Coronary artery (tissue), 2 donors: Measurements from ENCODE around the gene TMEM131.

Experiments used
- DNase-seq: peaks from one replicate; pipeline ENCODE4 v3.0.0-alpha.2; 2017; ENCODE audit warnings: low spot score
- H3K27ac ChIP-seq, 2 donors: fragments of 200-600 bp; sonication (generic); one replicate each; pipeline ENCODE4 v1.5.1; 2016 to 2019
- H3K4me3 ChIP-seq: fragments of 200-600 bp; sonication (generic); 2 replicates; pipeline ENCODE4 v1.5.1; 2016; ENCODE audit warnings: mild to moderate bottlenecking, moderate library complexity
- CTCF ChIP-seq: fragments of 200-600 bp; sonication (generic); IDR thresholded peaks from one replicate; pipeline ENCODE4 v1.5.1; 2019; ENCODE audit warnings: antibody characterized with exemption

Gene TMEM131

GRCh38 chr2:97742381-97742847, 253.3 kb downstream of the TMEM131 start:
- DNase-seq = no peak
- no peak for TF ChIP-seq CTCF
- Histone ChIP-seq H3K27ac (no peak overlapping the region), H3K4me3 (no peak overlapping the region)

GRCh38 chr2:97741686-97742085, 254.1 kb downstream of the TMEM131 start:
- no peak for DNase-seq
- Histone ChIP-seq H3K27ac (no peak overlapping the region), H3K4me3 (no peak overlapping the region)
- TF ChIP-seq CTCF = no peak

GRCh38 chr2:97741251-97741650, 254.5 kb downstream of the TMEM131 start:
- no peak overlapping the region for H3K4me3 ChIP-seq
- no peak for TF ChIP-seq CTCF
- H3K27ac ChIP-seq = no peak overlapping the region
- no peak for DNase-seq

GRCh38 chr2:97740590-97741182, 255.1 kb downstream of the TMEM131 start:
- no peak overlapping the region for H3K27ac ChIP-seq
- TF ChIP-seq CTCF = peak; percentile 33
- no peak overlapping the region for H3K4me3 ChIP-seq
- DNase-seq = no peak

GRCh38 chr2:97739893-97740245, 255.9 kb downstream of the TMEM131 start:
- no peak for TF ChIP-seq CTCF
- no peak overlapping the region for H3K4me3 ChIP-seq
- no peak for DNase-seq
- no peak overlapping the region for H3K27ac ChIP-seq

- Histone ChIP-seq H3K27ac (no peak overlapping the region), H3K4me3 (no peak overlapping the region)
- TF ChIP-seq CTCF = no peak
- DNase-seq = no peak
These were observed 256.5 kb downstream of the TMEM131 start for GRCh38 chr2:97739020-97739892.
